ENCODE data around the gene DMD. TPM values are rescaled to one million over a fixed set of nuclear protein-coding genes. Genes with fewer than 3 reads are reported as not detected.

Gene DMD
- total and polyA plus RNA-seq, 2 experiments from 2014 or later = 1.5 to 2.0 TPM

- Histone ChIP-seq H3K4me2 (ENCODE audit: unreplicated experiment) (no peak overlapping the region), H3K4me1 (ENCODE audit: insufficient read depth) (no peaks in the 10 kb centered on the region), H3K79me2 (ENCODE audit: insufficient read depth) (no peaks in the 10 kb centered on the region), H3K36me3 (ENCODE audit: low read depth) (no peaks in the 10 kb centered on the region), H3K4me3 (no peak overlapping the region), H2AFZ (no peak overlapping the region), H3K9me2 (ENCODE audit: insufficient read depth) (no peaks in the 10 kb centered on the region), H3K9me3 (ENCODE audit: low read depth) (no peaks in the 10 kb centered on the region), H3K27me3 (replicated peaks; ENCODE audit: insufficient read depth) (no peaks in the 10 kb centered on the region), H3K9ac (no peak overlapping the region), H3F3A (ENCODE audit: insufficient read depth) (no peaks in the 10 kb centered on the region), H3K27ac (no peak overlapping the region), H4K20me1 (ENCODE audit: insufficient read depth) (no peaks in the 10 kb centered on the region)
- in situ Hi-C loops (cut with MboI) = no loop called here
- no peak for TF ChIP-seq EZH2 (IDR thresholded peaks at IDR 0.05; ENCODE audit: insufficient read depth, poor library complexity, severe bottlenecking)
- TF ChIP-seq EZH2phosphoT487 (IDR thresholded peaks at IDR 0.05; ENCODE audit: insufficient read depth, low read depth) = no peak
- no peak for DNase-seq
- WGBS, 2 experiments (ENCODE audit: low coverage in 1 of 2, low lambda C conversion rate in 2 of 2, missing lambda C conversion rate in 2 of 2) = 13 to 21% methylated on average over 3 to 4 of the region's 5 CpGs
These were observed 359.8 kb downstream of the DMD start for GRCh38 chrX:32851556-32851955.

- TF ChIP-seq EZH2phosphoT487 (IDR thresholded peaks at IDR 0.05; ENCODE audit: insufficient read depth, low read depth) (no peak), EZH2 (IDR thresholded peaks at IDR 0.05; ENCODE audit: insufficient read depth, poor library complexity, severe bottlenecking) (no peak)
These were observed 363.4 kb downstream of the DMD start for GRCh38 chrX:32847921-32848320.

GRCh38 chrX:32842053-32842452 is 369.3 kb downstream of the DMD start:
- Histone ChIP-seq H3K4me1 (ENCODE audit: insufficient read depth) (no peaks in the 10 kb centered on the region), H2AFZ (no peak overlapping the region), H4K20me1 (ENCODE audit: insufficient read depth) (no peaks in the 10 kb centered on the region), H3K27ac (no peak overlapping the region), H3F3A (ENCODE audit: insufficient read depth) (no peaks in the 10 kb centered on the region), H3K9ac (no peak overlapping the region), H3K36me3 (ENCODE audit: low read depth) (no peaks in the 10 kb centered on the region), H3K4me3 (no peak overlapping the region), H3K4me2 (ENCODE audit: unreplicated experiment) (no peak overlapping the region), H3K9me3 (ENCODE audit: low read depth) (no peaks in the 10 kb centered on the region), H3K27me3 (replicated peaks; ENCODE audit: insufficient read depth) (no peaks in the 10 kb centered on the region), H3K9me2 (ENCODE audit: insufficient read depth) (no peaks in the 10 kb centered on the region), H3K79me2 (ENCODE audit: insufficient read depth) (no peaks in the 10 kb centered on the region)
- in situ Hi-C loops (cut with MboI) = no loop called here
- DNase-seq = no peak
- TF ChIP-seq EZH2 (IDR thresholded peaks at IDR 0.05; ENCODE audit: insufficient read depth, poor library complexity, severe bottlenecking) = no peak
- no peak for TF ChIP-seq EZH2phosphoT487 (IDR thresholded peaks at IDR 0.05; ENCODE audit: insufficient read depth, low read depth)
- 28 to 43% methylated on average over 4 of the region's 4 CpGs for WGBS, 2 experiments (ENCODE audit: low coverage in 1 of 2, low lambda C conversion rate in 2 of 2, missing lambda C conversion rate in 2 of 2)

More at GRCh38 chrX:32847921-32848320, 363.4 kb downstream of the DMD start:
- no peaks in the 10 kb centered on the region for H4K20me1 ChIP-seq (ENCODE audit: insufficient read depth)
- H3K4me1 ChIP-seq (ENCODE audit: insufficient read depth) = no peaks in the 10 kb centered on the region
- WGBS, 2 experiments (ENCODE audit: low coverage in 1 of 2, low lambda C conversion rate in 2 of 2, missing lambda C conversion rate in 2 of 2) = 20 to 21% methylated on average over 5 of the region's 5 CpGs
- H3K27ac ChIP-seq = no peak overlapping the region
- H3K36me3 ChIP-seq (ENCODE audit: low read depth) = no peaks in the 10 kb centered on the region
- no peaks in the 10 kb centered on the region for H3K9me3 ChIP-seq (ENCODE audit: low read depth)
- H3K27me3 ChIP-seq (replicated peaks; ENCODE audit: insufficient read depth) = no peaks in the 10 kb centered on the region
- no peak overlapping the region for H2AFZ ChIP-seq
- no peak overlapping the region for H3K9ac ChIP-seq
- no peak for DNase-seq
- no peaks in the 10 kb centered on the region for H3K9me2 ChIP-seq (ENCODE audit: insufficient read depth)
- no peak overlapping the region for H3K4me2 ChIP-seq (ENCODE audit: unreplicated experiment)
- no peaks in the 10 kb centered on the region for H3K79me2 ChIP-seq (ENCODE audit: insufficient read depth)
- H3F3A ChIP-seq (ENCODE audit: insufficient read depth) = no peaks in the 10 kb centered on the region
- no peak overlapping the region for H3K4me3 ChIP-seq
- in situ Hi-C loops (cut with MboI) = no loop called here

GRCh38 chrX:32839781-32840180 is 371.6 kb downstream of the DMD start:
- Histone ChIP-seq H3F3A (ENCODE audit: insufficient read depth) (no peaks in the 10 kb centered on the region), H2AFZ (no peak overlapping the region), H3K9me2 (ENCODE audit: insufficient read depth) (no peaks in the 10 kb centered on the region), H3K9ac (no peak overlapping the region), H3K4me1 (ENCODE audit: insufficient read depth) (no peaks in the 10 kb centered on the region), H3K27ac (no peak overlapping the region), H3K27me3 (replicated peaks; ENCODE audit: insufficient read depth) (no peaks in the 10 kb centered on the region), H4K20me1 (ENCODE audit: insufficient read depth) (no peaks in the 10 kb centered on the region), H3K9me3 (ENCODE audit: low read depth) (no peaks in the 10 kb centered on the region), H3K4me2 (ENCODE audit: unreplicated experiment) (no peak overlapping the region), H3K79me2 (ENCODE audit: insufficient read depth) (no peaks in the 10 kb centered on the region), H3K36me3 (ENCODE audit: low read depth) (no peaks in the 10 kb centered on the region), H3K4me3 (no peak overlapping the region)
- in situ Hi-C loops (cut with MboI) = no loop called here
- no peak for DNase-seq
- TF ChIP-seq EZH2 (IDR thresholded peaks at IDR 0.05; ENCODE audit: insufficient read depth, poor library complexity, severe bottlenecking) = no peak
- TF ChIP-seq EZH2phosphoT487 (IDR thresholded peaks at IDR 0.05; ENCODE audit: insufficient read depth, low read depth) = no peak
- WGBS, 2 experiments (ENCODE audit: low coverage in 1 of 2, low lambda C conversion rate in 2 of 2, missing lambda C conversion rate in 2 of 2) = 22 to 33% methylated on average over 5 to 6 of the region's 6 CpGs

DNA sequence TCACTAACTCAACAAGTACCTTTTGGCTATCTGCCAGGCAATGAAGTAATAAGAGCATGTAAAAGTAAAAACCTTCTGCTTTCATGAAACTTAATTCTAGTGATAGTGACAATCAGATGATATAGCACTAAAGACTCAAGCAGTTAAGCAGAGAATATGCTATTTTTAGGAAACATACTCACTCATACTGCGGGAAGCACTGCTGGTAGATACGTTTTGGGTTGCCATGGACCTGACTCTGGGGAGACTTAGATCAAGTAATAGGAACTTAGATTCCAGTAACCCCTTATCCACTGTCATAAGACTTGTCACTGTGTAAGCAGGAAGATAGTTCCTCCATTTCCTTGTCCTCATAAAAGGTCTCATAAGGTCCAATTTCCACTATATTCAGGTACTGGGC is 386.3 kb downstream of the DMD start:
- Histone ChIP-seq H3K79me2 (ENCODE audit: insufficient read depth) (no peaks in the 10 kb centered on the region), H2AFZ (no peak overlapping the region), H3K9ac (no peak overlapping the region), H3K9me3 (ENCODE audit: low read depth) (no peaks in the 10 kb centered on the region), H3K36me3 (ENCODE audit: low read depth) (no peaks in the 10 kb centered on the region), H3K4me1 (ENCODE audit: insufficient read depth) (no peaks in the 10 kb centered on the region), H3K9me2 (ENCODE audit: insufficient read depth) (no peaks in the 10 kb centered on the region), H3K4me2 (ENCODE audit: unreplicated experiment) (no peak overlapping the region), H3K4me3 (no peak overlapping the region), H3K27me3 (replicated peaks; ENCODE audit: insufficient read depth) (no peaks in the 10 kb centered on the region), H4K20me1 (ENCODE audit: insufficient read depth) (no peaks in the 10 kb centered on the region), H3K27ac (no peak overlapping the region), H3F3A (ENCODE audit: insufficient read depth) (no peaks in the 10 kb centered on the region)
- 10 to 15% methylated on average over 2 of the region's 2 CpGs for WGBS, 2 experiments (ENCODE audit: low coverage in 1 of 2, low lambda C conversion rate in 2 of 2, missing lambda C conversion rate in 2 of 2)
- in situ Hi-C loops (cut with MboI) = no loop called here
- no peak for DNase-seq
- TF ChIP-seq EZH2phosphoT487 (IDR thresholded peaks at IDR 0.05; ENCODE audit: insufficient read depth, low read depth) (no peak), EZH2 (IDR thresholded peaks at IDR 0.05; ENCODE audit: insufficient read depth, poor library complexity, severe bottlenecking) (no peak)

Data from GM23248 (cell line).